GM08714 (cell line): ENCODE results near the gene SIL1.
"Not testable (repeated sequence)": the region's sequence is repeated elsewhere in the genome, so short reads cannot be mapped to it uniquely, and the experiment has no call there.

ENCODE experiments used
- H3K4me3 ChIP-seq: fragments of 200-500 bp; sonication (Bioruptor generic); 2 replicates; pipeline ENCODE4 v1.5.1; 2014; ENCODE audit warnings: mild to moderate bottlenecking, low read length, inconsistent platforms
- ZNF274 ChIP-seq: IDR thresholded peaks from 2 replicates; pipeline ENCODE4 v1.6.1; 2012; ENCODE audit warnings: mild to moderate bottlenecking, low read depth, low read length

SIL1 gene

DNA sequence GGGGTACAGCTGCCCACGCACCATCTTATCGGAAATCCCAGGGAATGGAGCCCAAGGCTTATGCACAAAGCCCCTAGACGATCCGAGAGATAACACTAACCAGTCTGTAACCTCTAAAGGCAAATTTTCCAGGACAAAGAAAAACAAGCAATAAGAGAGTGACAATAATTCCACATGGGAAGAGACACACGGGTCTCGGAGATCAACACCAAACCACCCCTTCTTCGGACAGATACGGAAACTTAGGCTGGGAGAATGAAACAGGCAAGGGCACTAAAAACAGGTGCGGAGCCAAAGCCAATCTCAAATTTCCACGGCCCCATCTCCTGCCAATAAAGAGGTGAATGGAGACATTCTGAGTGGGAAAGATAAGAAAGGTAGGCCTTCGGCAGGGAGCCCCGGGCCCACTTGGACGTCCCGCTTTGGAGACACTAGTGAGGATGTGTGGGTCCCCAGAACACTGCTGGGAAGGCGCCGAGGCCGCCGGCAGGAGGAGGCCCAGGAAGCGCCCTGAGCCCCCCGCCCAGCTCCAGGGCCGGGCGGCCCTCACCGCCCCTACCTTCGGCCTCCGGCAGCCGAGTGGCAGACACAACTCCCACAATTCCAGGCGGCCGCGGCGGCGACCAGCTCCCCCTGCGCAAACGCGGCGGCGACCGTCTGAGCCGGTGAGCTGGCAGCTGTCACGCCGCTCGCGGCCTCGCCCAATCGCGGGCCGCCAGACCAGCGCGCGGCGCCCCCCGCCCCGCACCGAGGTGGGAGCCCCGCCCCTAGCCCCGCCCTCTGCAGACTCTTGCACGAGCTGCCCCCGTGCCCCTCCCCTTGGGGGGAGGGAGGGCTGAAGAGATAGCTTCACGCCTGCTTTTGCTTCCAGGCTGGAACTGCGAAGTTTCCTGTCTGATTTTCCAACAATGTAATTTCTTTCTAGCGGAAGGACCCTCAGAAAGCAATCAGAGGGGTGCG, at the start of gene SIL1:
TSS of gene SIL1 (minus strand) at position 659 of the 960 bp plus-strand sequence. CDS start 70,525 bp downstream, outside the sequence.
- H3K4me3 ChIP-seq, result peak within 1 kb of the TSS; percentile 99
- no peak for TF ChIP-seq ZNF274

DNA sequence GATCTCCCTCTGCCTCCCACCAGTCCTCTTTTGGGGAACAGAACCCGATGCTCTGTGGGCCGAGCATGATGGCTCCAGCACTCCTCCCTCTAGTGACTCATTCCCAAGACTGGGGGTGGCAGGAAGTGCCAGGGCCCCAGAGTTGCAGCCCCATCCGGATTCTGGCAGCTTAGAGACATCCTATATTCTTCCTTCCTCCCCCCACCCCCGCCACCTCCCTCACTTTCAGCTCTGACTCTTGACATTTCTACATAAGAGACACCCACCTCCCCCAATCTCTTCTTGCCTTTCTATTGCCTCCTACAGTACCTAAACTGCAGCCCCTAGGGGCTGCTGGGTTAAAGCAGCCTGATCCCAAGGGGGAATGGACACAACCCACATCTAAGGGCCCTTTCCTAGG, 48.2 kb upstream of the SIL1 start:
- no peak for TF ChIP-seq ZNF274
- no peak overlapping the region for H3K4me3 ChIP-seq

DNA sequence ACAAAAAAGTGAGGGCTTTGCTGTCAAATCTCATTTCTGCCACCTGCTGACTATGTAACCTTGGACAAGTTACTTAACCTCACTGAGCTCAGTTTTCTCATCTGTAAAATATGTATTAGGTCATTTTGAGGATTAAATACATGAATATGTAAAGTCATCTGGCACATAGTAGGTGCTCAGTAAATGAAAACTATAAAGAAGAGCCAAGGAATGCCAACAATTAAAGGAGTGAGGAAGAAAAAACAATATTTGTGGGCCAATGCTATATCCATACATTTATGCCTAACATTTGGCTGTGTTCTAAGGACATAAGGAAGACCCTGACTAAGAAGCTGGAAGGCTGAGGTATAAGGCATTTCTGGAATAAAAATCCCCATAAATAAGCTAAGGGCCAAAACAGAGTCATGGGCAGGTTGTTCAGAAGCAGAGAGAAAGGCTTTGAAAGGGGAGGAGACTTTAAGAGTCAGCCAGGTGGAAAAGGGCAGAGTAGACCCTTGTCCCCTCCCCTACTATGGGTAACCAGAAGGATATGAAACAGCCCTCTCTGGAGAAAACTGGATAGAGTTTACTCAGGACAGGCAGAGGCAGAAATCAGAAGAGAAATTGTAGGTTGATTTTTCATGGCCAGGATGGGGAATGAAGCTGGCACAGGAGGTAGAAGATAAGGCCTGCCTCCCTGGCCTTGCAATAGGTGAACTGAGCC, 47.6 kb upstream of the SIL1 start:
- no peak overlapping the region for H3K4me3 ChIP-seq
- no peak for TF ChIP-seq ZNF274

DNA sequence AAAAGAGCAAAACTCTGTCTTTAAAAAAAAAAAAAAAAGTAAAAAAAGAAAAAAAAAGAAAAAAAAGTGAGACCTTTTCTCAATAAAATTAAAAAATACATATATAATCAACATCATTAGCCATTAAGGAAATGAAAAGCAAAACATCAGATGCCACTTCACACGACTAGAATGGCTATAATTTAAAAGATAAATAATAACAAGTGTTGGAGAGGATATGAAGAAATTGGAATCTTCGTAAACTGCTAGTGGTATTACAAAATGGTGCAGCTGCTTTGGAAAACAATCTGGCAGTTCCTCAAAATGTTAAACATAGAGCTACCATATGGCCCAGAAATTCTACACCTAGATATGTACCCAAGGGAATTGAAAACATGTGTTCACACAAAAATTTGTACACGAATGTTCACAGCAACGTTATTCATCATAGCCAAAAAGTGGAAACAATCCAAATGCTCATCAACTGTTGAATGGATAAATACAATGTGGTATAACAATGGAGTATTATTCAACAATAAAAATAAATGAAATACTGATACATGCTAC, 45.3 kb upstream of the SIL1 start:
- no peak overlapping the region for H3K4me3 ChIP-seq
- TF ChIP-seq ZNF274, result no peak

DNA sequence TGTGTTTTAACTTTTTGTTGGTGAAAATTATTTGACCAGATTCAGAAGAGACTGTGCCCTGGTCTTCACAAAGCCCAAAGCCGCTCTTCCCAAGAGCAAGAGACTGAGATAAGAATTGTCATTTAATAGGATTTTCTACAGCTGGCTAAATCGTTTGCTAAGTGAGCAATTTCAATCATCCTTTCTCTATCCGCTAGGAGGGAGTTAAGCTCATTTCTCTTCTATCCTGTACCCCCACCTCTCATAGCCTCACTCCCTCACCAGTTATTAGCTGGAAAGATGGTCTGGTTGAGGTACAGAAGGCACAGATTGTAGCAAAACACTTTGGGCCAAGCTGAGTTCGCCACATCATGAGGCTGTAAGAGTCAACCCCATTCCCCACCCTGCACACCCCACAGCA, 43.0 kb upstream of the SIL1 start:
- no peak for TF ChIP-seq ZNF274
- no peak overlapping the region for H3K4me3 ChIP-seq

DNA sequence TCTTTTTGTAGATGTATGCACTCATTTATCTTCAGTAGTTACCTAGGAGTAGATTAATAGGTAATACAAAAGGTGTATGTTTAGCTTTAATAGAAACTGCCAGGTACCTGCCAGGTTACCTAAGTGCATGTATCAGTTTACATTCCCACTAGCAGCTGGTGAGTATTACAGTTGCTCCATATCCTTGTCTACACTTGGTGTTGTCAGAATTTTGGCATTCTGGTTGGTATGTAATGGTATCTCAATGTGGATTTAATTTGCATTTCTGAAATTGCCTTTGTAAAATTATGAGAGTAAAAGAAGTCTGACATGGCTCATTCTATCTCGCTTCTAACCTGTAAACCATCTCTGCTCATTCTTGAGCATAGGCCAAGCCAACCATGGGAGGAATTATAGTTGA, 38.3 kb upstream of the SIL1 start:
- H3K4me3 ChIP-seq, result no peak overlapping the region
- TF ChIP-seq ZNF274, result no peak

DNA sequence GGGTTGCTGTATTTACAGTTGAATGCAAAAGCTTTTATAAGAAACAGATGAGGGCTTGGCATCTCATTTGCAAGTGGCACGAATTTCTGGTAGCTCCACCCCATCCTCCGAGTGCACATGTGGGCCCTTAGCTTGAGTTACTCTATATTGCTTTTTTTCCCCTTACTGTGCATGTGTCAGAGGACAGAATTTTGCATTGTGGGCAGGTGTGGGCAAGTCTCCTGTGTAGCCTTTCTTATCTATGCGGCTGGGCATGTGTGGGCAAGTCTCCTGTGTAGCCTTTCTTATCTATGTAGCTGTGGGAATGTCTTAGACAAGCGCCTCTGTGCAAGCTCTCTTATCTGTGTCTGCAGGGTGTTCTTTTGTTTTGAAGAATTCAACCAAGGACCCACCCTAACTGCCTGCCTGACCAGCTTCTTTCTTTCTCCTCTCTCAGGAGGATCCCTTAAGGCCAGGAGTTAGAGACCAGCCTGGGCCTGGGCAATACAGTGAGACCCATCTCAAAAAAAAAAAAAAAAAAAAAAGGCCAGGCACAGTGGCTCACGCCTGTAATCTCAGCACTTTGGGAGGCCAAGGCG, 34.1 kb upstream of the SIL1 start:
- H3K4me3 ChIP-seq, result no peak overlapping the region
- TF ChIP-seq ZNF274, result no peak

DNA sequence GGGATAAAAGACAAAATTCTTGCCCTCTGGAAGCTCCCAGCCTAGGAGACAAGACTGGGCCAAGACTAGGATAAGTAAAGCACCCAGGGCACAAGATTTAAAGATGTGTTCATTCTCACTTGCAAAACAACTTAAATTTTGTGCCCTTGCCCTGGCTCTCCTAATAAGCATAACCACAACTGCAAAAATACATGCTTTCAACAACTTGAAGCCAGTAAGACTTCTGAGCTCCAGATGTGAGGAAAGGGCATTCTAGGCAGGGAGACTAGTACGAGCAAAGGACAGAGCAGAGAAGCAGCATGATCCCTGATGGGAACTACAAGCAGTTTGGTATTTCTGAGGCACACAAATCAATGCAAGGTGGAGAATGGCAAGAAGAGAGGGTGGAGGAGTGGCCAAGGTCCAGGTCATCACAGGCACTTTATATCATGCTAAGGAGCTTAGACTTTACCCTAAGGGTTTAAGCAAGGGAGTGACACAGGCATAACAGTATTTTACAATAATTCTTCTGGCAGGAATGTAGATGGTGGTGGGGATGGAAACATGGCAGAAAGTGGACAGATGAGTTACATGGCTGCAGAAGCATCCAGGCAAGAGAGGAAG, 30.1 kb upstream of the SIL1 start:
- TF ChIP-seq ZNF274, result no peak

DNA sequence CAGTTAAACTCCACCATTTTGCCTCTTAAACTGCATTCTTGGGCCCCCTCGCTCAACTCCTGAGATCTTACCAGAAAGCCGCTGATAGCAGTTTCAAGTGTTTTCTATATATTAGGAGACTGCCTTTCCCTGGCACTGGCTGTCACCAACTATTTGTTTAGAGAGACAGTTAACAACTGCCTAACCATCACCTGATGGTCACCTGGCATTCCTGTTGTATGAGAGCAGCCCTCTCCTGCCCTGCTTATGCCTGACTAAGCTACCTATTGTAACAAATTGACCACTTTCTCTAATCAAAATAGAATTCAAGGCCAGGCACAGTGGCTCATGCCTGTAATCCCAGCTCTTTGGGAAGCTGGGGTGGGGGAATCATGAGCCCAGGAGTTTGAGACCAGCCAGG, 28.0 kb upstream of the SIL1 start:
- no peak overlapping the region for H3K4me3 ChIP-seq
- no peak for TF ChIP-seq ZNF274

More for the DNA sequence above, 30.1 kb upstream of the SIL1 start:
- no peak overlapping the region for H3K4me3 ChIP-seq

DNA sequence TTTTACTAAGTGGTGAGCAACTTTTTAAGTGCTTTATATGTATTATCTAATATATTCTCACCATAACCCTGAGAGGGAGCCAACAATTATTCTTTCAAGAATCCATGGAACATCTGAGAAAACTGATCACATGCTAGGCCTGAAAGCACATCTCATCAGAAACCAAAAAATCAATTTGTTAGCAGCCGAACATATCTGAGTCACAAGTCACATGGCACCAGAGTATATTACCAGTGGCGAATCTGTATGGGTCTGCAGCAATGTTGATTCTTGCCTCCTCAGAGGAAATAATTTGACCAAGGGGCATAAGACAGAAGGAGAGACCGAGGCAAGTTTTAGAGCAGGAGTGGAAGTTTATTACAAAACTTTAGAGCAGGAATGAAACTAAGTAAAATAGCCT, 25.3 kb upstream of the SIL1 start:
- no peak overlapping the region for H3K4me3 ChIP-seq
- no peak for TF ChIP-seq ZNF274

DNA sequence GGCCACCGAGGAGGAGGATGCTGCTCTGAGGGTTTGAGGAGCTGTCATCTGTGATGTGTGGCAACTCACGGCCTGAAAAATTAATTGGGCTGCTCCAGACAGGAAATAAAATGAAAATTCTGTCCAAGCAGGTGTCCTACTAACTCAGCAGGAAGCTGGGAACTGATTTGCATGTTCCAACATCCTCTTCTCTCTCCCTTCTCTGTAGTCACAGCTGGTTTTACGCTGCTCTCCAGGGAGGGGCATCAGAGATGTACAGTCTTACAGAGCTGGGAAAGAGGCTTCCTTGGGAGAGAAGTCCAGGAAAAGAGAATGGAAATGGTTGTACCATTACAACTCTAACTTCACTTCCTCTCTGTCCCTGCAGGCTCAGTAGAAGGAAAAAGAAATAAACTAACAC, 24.2 kb upstream of the SIL1 start:
- H3K4me3 ChIP-seq, result no peak overlapping the region
- TF ChIP-seq ZNF274, result no peak

DNA sequence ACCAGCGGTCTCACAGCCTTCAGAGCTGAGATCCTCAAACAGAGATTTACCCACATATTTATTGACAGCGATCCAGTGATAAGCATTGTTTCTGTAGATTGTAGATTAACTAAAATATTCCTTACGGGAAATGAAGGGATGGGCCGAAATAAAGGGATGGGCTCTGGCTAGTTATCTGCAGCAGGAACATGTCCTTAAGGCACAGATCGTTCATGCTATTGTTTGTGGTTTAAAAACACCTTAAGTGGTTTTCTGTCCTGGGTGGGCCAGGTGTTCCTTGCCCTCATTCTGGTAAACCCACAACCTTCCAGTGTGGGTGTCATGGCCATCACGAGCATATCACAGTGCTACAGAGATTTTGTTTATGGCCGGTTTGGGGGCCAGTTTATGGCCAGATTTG, 19.9 kb upstream of the SIL1 start:
- not testable (repeated sequence) for H3K4me3 ChIP-seq

DNA sequence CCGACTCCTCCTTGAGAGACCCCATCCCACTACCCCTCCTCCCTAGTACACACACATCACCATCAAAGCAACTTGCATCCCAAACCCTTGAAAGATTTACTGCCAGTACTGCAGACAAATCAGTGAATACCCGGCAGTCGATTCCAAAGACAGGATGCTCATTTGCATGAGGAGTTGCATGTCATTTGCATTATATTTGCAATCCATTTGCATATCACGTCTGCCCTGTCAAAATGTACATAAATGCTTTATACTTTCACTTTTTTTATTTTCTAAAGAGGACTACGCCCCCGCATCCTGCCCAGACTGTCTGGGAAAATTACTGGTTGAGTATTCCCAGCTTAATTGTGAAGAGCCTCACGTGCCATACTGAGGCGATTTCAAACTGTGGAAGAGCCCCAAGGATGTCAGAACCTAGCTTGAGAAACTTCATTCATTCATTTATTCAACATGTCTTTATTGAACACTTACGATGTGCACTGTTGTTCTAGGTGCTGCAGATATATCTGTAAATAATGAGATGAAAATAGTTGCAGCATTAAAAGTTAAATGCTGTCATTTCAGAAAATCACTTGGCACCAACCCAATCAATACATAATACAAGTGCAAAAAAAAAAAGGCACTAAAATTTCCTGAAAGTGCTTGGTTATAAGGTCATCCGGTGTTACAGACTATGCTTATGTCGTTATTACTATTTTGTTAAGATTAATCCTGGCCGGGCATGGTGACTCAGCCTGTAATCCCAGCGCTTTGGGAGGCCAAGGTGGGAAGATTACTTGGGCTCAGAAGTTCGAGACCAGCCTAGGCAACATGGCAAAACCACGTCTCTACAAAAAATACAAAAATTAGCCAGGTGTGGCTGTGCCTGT, 17.2 kb upstream of the SIL1 start:
- H3K4me3 ChIP-seq, result no peak overlapping the region
- TF ChIP-seq ZNF274, result no peak
